Esophagus squamous epithelium (tissue), 4 donors: Measurements from ENCODE around the gene B3GNT3.

Experiments
- CTCF ChIP-seq, 6 experiments: fragments of 450-650 bp in 4 of 6; fragments of 200-600 bp in 2 of 6; sonication (generic) in 2 of 6; IDR thresholded peaks; one replicate each; pipeline ENCODE4 v1.5.1; 2016 to 2019; ENCODE audit warnings: antibody characterized with exemption in 6 of 6, mild to moderate bottlenecking in 4 of 6, moderate library complexity in 4 of 6
- POLR2A ChIP-seq, 4 donors: fragments of 450-650 bp; IDR thresholded peaks; one replicate each; pipeline ENCODE4 v1.6.1; 2017; ENCODE audit warnings: antibody characterized with exemption in 4 of 4, mild to moderate bottlenecking in 4 of 4, moderate library complexity in 3 of 4

DNA sequence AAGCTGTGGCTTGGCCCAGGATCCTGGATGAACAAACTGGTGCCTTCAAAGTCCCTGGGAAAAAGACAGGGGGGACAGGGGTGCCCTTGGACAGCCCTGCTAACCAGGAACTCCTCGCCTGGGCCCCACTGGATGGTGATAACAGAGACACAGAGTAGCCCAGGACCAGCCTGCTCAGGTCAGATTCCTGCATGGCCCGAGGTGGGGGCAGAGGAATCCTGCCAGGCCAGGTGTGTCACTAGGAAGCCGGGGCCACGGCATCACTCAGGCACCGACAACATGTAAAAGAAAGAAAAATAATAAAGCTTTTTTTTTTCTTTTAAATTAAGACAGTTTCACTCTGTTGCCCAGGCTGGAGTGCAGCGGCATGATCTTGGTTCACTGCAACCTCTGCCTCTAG, 59.1 kb downstream of the B3GNT3 start:
- no peak for TF ChIP-seq CTCF (IDR thresholded peaks at IDR 0.05)
- TF ChIP-seq POLR2A (IDR thresholded peaks at IDR 0.05): no peak
